Astrocyte (in vitro differentiated cells and primary cell): ENCODE data around the gene CRYBG1.

Experiments used
- EZH2 ChIP-seq: IDR thresholded peaks from 2 replicates; pipeline ENCODE4 v1.6.1; 2012; ENCODE audit warnings: mild to moderate bottlenecking, low read length, inconsistent platforms; ENCODE audit not compliant: insufficient read depth
- TF ChIP-seq, protein P1 (sequence below): IDR thresholded peaks from 2 replicates; pipeline ENCODE4 v1.5.1; 2011; ENCODE audit warnings: low read depth, mild to moderate bottlenecking, inconsistent platforms, low read length, moderate library complexity; ENCODE audit not compliant: insufficient read depth

DNA sequence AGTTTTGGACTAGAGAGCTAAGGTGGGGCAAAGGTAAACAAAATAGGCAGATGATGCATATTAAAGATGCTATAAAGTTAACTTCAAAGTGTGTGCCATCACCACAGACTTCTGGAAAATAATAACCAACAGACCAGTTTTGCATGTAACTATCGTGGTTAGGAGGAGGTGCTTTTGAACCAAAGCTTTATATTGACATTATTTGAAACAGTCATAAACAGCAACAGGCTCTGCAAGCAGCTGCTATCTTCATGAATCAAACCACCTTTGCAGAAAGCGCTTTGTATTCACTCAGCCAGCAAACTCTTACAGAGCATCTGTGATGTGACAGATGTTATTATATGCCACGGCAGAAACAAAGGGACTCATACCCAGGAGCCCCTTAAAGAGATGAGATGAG is 81.9 kb downstream of the CRYBG1 start:
- TF ChIP-seq, protein P1, sequence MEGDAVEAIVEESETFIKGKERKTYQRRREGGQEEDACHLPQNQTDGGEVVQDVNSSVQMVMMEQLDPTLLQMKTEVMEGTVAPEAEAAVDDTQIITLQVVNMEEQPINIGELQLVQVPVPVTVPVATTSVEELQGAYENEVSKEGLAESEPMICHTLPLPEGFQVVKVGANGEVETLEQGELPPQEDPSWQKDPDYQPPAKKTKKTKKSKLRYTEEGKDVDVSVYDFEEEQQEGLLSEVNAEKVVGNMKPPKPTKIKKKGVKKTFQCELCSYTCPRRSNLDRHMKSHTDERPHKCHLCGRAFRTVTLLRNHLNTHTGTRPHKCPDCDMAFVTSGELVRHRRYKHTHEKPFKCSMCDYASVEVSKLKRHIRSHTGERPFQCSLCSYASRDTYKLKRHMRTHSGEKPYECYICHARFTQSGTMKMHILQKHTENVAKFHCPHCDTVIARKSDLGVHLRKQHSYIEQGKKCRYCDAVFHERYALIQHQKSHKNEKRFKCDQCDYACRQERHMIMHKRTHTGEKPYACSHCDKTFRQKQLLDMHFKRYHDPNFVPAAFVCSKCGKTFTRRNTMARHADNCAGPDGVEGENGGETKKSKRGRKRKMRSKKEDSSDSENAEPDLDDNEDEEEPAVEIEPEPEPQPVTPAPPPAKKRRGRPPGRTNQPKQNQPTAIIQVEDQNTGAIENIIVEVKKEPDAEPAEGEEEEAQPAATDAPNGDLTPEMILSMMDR = no peak
- TF ChIP-seq EZH2 = no peak
